Superior temporal gyrus (tissue), 1 donor: Measurements from ENCODE around the gene OR6T1.

Source experiments
- DNase-seq: peaks from one replicate; pipeline ENCODE4 v3.0.0-alpha.2; 2016; ENCODE audit errors: extremely low spot score

The OR6T1 gene

DNA sequence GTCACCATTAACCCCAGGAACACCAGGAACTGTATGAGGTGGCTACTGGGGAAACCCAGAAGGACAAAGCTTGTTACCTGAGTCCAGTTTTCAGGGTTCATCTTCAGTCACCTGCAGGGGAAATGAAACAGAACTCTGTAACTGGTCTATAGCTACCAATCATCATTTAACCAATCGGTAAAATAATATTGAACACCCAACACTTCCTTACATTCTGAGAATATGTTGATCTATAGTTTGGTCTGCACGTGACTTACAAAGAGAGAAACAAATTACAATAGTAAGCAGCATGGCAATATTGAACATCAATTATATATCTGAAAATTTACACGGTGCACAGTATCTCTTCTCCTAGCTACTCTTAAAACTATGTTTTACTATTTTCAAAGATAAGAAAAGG lies at the start of gene OR6T1:
TSS of gene OR6T1 (minus strand) at position 101 of the 400 bp plus-strand sequence. CDS start at position 101, 0 bp downstream.
- no peak for DNase-seq

DNA sequence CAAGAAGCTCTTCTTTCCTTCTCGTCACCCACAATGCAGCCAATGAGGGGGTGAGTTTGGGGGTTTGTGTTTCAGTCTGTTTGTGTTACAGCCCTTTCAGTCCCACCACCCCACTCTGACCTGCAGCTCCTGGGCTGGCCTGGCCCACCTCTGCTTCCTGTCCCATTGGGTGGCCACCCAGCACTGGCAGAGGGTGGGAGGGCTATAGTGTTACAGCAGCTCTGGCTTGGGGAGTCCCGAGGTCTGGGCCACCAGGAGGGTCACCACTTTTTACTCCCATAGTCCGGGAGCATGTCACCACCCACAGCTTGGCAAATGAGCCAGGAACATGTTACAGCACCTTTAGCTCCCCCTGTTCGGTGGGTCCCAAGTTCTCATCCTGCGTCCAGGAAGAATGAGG lies 35.7 kb upstream of the OR6T1 start:
- no peak for DNase-seq

- no peak for DNase-seq
Observed at GRCh38 chr11:123977731-123978347, 34.2 kb upstream of the OR6T1 start, which contains the start of gene OR10S1. TSS of gene OR10S1 (minus strand) at chr11:123977781. CDS start at chr11:123977664, 117 bp downstream.

- no peak for DNase-seq
Observed at GRCh38 chr11:123976770-123977560, 33.3 kb upstream of the OR6T1 start.

GRCh38 chr11:123973816-123974215 lies 30.2 kb upstream of the OR6T1 start:
- no peak for DNase-seq

GRCh38 chr11:123956752-123957151 lies 13.1 kb upstream of the OR6T1 start:
- no peak for DNase-seq

GRCh38 chr11:123945132-123945531 lies 1.5 kb upstream of the OR6T1 start:
- DNase-seq: no peak

- DNase-seq: no peak
Observed at GRCh38 chr11:123942413-123942812, 1.2 kb downstream of the OR6T1 start.

DNA sequence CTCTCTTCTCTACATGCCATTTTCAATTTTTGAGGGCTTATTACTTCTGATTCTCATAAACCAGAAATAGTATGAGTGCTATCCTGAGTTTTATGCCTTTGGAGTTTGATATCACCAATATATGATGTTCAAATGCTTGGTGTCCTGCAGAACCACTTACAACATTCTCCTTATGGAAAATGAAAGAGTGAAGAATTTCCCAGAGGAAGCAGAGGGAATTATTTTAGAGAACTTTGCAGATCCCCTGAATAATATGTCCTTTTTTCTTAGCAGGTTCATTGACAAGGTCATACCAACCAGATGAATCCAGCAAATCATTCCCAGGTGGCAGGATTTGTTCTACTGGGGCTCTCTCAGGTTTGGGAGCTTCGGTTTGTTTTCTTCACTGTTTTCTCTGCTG lies 4.3 kb downstream of the OR6T1 start, which contains the start of gene OR4D5:
TSS of gene OR4D5 (plus strand) at position 301 of the 400 bp plus-strand sequence. CDS start at position 301, 0 bp downstream.
- no peak for DNase-seq

DNA sequence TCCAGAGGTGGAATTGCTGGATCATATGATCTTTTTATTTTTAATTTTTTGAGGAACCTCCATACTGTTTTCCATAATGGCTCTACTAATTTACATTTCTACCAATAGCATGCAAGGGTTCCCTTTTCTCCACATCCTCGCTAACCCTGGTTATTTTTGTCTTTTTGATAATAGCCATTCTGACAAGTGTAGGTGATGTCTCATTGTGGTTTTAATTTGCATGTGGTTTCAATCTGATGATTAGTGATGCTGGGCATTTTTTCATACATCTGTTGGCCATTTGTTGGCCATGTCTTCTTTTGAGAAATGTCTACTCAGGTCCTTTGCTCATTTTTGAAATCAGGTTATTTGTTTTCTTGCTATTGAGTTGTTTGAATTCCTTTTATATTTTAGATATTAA lies 19.6 kb downstream of the OR6T1 start:
- no peak for DNase-seq

GRCh38 chr11:123920943-123921342 lies 22.7 kb downstream of the OR6T1 start:
- no peak for DNase-seq

- DNase-seq: peak; percentile 10
Observed at GRCh38 chr11:123905826-123906225, 37.8 kb downstream of the OR6T1 start.

GRCh38 chr11:123904932-123905331 lies 38.7 kb downstream of the OR6T1 start:
- no peak for DNase-seq

DNA sequence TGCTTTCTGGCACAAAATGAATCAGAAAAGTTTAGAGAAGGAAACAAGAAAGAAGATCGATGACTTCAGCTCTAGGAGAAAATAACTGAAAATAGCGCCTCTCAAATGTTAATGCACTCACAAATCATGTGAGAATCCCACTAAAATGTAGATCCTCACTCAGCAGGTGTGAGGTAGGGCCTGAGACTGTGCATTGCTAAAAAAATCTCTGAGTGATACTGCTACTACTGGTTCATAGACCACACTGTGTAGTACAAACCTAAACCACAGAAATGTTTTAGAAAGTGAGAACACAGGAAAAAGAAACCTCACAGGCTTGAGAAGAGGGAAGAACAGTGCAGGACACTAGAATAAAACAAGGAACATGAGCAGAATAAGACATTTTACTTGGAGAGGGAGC lies 39.7 kb downstream of the OR6T1 start:
- no peak for DNase-seq

DNA sequence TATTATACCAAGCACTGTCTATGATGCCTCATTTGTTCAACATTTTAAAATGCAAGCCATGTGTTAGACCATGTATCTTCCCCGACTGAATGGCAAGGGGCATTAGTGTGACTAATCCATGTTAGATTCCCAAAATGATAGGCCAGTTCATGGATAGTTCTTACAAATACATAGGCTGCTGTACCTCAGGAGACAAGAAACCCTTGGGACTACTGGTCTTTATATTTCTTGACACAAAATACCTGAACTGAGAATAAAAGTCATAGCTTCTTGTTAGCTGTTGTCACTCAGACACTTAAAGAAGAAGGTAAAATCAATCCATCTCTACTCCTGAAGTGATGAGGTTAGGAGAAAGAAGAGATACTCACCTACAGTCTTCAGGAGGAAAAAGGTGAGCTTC lies 41.8 kb downstream of the OR6T1 start, which contains the start of gene OR8D4:
TSS of gene OR8D4 (plus strand) at position 301 of the 400 bp plus-strand sequence. CDS start 4,265 bp downstream, outside the sequence.
- DNase-seq: no peak

DNA sequence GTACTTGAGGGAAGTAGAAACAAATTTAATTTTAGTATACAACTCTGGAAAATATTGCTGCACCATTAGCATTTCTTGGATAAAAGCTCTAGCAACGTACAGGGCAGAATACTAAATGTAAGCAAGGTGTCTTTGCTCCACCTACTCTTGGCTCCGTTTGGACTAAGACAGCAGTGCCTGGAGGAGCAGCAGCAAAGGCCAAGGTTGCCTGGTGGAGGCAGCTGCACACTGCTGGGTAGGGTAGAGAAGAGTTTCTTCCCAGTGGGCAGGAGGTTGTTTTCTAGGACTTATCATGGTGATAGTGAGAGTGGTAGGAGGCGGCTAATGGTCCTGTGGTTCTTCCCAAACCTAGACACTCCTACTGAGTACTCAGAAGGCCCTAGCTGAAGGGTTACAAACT lies 43.8 kb downstream of the OR6T1 start:
- DNase-seq: no peak
